DND-41 (cell line): Measurements from ENCODE around the gene VASP.
A peak's percentile ranks its signal among the peaks of the same experiment; 100 is the strongest.

Source experiments
- ATAC-seq: fragments of 200-7000 bp; cut with Tn5 transposase; 3 replicates; pipeline ENCODE4 v1.9.1; 2021; ENCODE audit warnings: low read depth; ENCODE audit not compliant: insufficient read depth
- DNase-seq: peaks from one replicate; pipeline ENCODE4 v3.0.0-alpha.2; 2020
- H2AFZ ChIP-seq: 2 replicates; pipeline ENCODE4 v1.6.0; 2012; ENCODE audit warnings: low read depth, low read length
- H3K27ac ChIP-seq: 2 replicates; pipeline ENCODE4 v1.5.1; 2012; ENCODE audit warnings: low read length, inconsistent platforms
- H3K27me3 ChIP-seq: fragments of 200-600 bp; sonication (generic); 2 replicates; pipeline ENCODE4 v1.6.0; 2012; ENCODE audit warnings: low read length, mild to moderate bottlenecking, inconsistent platforms; ENCODE audit not compliant: insufficient read depth, poor library complexity
- H3K36me3 ChIP-seq: 2 replicates; pipeline ENCODE4 v1.5.1; 2012; ENCODE audit warnings: low read length, inconsistent platforms; ENCODE audit not compliant: insufficient read depth
- H3K4me1 ChIP-seq: 2 replicates; pipeline ENCODE4 v1.5.1; 2012; ENCODE audit warnings: mild to moderate bottlenecking, low read length; ENCODE audit not compliant: insufficient read depth
- H3K4me2 ChIP-seq: 2 replicates; pipeline ENCODE4 v1.6.0; 2012; ENCODE audit warnings: mild to moderate bottlenecking, moderate library complexity, low read length, inconsistent platforms; ENCODE audit not compliant: insufficient read depth
- H3K4me3 ChIP-seq, 2 experiments: fragments of 200-600 bp in 1 of 2; shearing (Covaris generic) in 1 of 2; 2 replicates each; pipeline ENCODE4 v1.5.1; 2012 to 2016; ENCODE audit warnings: inconsistent platforms in 2 of 2, low read length in 2 of 2, mild to moderate bottlenecking in 2 of 2, low read depth in 1 of 2, moderate library complexity in 1 of 2
- H3K79me2 ChIP-seq: 2 replicates; pipeline ENCODE4 v1.6.0; 2012; ENCODE audit warnings: low read length, inconsistent platforms; ENCODE audit not compliant: insufficient read depth
- H3K9ac ChIP-seq: 2 replicates; pipeline ENCODE4 v1.6.0; 2012; ENCODE audit warnings: low read depth, mild to moderate bottlenecking, inconsistent platforms, low read length, moderate library complexity
- H3K9me3 ChIP-seq: 2 replicates; pipeline ENCODE4 v1.5.1; 2012; ENCODE audit warnings: low read length, moderate library complexity, mild to moderate bottlenecking, inconsistent platforms; ENCODE audit not compliant: insufficient read depth, severe bottlenecking
- H4K20me1 ChIP-seq: 2 replicates; pipeline ENCODE4 v1.6.0; 2012; ENCODE audit warnings: low read length; ENCODE audit not compliant: insufficient read depth
- EZH2 ChIP-seq: IDR thresholded peaks from 3 replicates; pipeline ENCODE4 v1.6.1; 2012; ENCODE audit warnings: borderline replicate concordance, low read depth, mild to moderate bottlenecking, moderate library complexity, low read length, inconsistent platforms; ENCODE audit not compliant: severe bottlenecking
- TF ChIP-seq, protein P1 (sequence below): IDR thresholded peaks from 2 replicates; pipeline ENCODE4 v1.5.1; 2012; ENCODE audit warnings: borderline replicate concordance, low read length, moderate library complexity, mild to moderate bottlenecking; ENCODE audit not compliant: poor library complexity, severe bottlenecking; ENCODE audit errors: extremely low read depth

VASP gene

DNA sequence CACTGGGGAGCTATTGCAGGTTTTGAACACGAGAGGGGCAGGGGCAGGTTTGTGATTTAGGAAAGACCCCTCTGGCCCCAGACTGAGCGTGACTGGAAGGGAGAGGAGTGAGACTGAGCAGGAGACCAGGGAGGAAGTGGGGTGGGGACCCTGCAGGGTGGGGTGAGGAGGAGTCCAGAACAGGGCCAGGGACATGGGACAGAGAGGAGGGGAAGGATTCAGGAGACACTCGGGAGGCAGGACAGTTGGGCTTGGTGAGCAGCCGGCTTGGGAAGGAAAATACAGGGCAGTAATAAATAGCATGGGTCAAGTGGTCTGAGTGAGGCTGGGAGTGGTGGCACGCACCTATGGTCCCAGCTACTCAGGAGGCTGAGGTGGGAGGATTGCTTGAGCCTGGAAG is 30.1 kb upstream of the VASP start:
- Histone ChIP-seq H4K20me1 (no peaks in the 10 kb centered on the region; the same call in 1 of the 2 replicates), H3K4me2 (peak overlapping the region; percentile 37; the same call in 1 of the 2 replicates), H3K27me3 (peaks cover 2% of the 10 kb centered on the region)

DNA sequence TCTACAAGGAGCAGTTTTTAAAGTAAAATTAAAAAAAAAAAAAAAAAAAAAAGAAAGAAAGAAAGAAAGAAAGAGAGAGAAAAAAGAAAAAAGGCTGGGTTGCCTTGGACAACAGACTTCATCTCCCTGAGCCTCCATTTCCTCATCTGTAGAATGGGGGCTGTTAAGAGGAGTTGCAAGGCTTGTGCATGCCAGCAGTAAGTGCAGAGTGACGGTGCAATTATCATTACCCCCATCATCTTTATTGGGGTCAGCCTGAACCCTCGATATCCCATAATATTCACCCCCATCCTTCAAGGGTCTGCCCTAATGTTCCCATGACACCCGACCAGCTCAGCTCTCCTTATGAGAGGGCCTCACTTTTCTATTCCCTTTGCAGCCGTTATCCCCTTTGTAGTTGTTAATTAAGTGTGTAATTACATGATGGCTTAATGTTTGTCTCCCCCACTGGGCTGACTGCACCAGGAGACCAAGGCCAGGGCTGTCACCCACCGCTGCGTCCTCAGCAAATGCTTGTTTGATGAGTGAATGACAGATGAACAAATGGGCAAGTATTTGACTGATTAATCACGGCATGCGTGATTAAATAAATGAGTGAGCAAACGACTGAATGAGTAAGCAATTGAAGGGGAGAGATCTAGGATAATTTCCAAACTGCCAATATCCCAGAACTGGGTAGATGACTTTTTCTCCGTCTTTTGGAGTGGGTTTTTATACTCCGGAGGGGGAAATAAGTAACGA is 29.4 kb upstream of the VASP start:
- ATAC-seq (no peak), DNase-seq (peak; percentile 10)
- Histone ChIP-seq H3K79me2 (no peaks in the 10 kb centered on the region), H3K4me2 (peak overlapping the region; percentile 62), H3K4me3 (peak overlapping the region; percentile 2 to 61; a peak in 3 of 4 replicates), H3K9ac (peak overlapping the region; percentile 47), H3K27ac (peak overlapping the region; percentile 19; the same call in 1 of the 2 replicates), H3K36me3 (no peaks in the 10 kb centered on the region), H2AFZ (peak overlapping the region; percentile 61), H3K4me1 (peaks cover 26% of the 10 kb centered on the region), H3K27me3 (peaks cover 2% of the 10 kb centered on the region), H3K9me3 (no peaks in the 10 kb centered on the region), H4K20me1 (no peaks in the 10 kb centered on the region)
- peak; percentile 41 for TF ChIP-seq EZH2
- TF ChIP-seq, protein P1, sequence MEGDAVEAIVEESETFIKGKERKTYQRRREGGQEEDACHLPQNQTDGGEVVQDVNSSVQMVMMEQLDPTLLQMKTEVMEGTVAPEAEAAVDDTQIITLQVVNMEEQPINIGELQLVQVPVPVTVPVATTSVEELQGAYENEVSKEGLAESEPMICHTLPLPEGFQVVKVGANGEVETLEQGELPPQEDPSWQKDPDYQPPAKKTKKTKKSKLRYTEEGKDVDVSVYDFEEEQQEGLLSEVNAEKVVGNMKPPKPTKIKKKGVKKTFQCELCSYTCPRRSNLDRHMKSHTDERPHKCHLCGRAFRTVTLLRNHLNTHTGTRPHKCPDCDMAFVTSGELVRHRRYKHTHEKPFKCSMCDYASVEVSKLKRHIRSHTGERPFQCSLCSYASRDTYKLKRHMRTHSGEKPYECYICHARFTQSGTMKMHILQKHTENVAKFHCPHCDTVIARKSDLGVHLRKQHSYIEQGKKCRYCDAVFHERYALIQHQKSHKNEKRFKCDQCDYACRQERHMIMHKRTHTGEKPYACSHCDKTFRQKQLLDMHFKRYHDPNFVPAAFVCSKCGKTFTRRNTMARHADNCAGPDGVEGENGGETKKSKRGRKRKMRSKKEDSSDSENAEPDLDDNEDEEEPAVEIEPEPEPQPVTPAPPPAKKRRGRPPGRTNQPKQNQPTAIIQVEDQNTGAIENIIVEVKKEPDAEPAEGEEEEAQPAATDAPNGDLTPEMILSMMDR, result no peak

More for the DNA sequence above, 30.1 kb upstream of the VASP start:
- H2AFZ ChIP-seq, result no peak overlapping the region
- ATAC-seq (no peak), DNase-seq (no peak)
- H3K36me3 ChIP-seq, result no peaks in the 10 kb centered on the region
- H3K9me3 ChIP-seq, result no peaks in the 10 kb centered on the region
- no peak overlapping the region for H3K4me3 ChIP-seq
- H3K79me2 ChIP-seq, result no peaks in the 10 kb centered on the region
- peaks cover 26% of the 10 kb centered on the region for H3K4me1 ChIP-seq
- no peak overlapping the region for H3K27ac ChIP-seq
- TF ChIP-seq, protein P1, result no peak
- no peak for TF ChIP-seq EZH2
- H3K9ac ChIP-seq, result no peak overlapping the region

DNA sequence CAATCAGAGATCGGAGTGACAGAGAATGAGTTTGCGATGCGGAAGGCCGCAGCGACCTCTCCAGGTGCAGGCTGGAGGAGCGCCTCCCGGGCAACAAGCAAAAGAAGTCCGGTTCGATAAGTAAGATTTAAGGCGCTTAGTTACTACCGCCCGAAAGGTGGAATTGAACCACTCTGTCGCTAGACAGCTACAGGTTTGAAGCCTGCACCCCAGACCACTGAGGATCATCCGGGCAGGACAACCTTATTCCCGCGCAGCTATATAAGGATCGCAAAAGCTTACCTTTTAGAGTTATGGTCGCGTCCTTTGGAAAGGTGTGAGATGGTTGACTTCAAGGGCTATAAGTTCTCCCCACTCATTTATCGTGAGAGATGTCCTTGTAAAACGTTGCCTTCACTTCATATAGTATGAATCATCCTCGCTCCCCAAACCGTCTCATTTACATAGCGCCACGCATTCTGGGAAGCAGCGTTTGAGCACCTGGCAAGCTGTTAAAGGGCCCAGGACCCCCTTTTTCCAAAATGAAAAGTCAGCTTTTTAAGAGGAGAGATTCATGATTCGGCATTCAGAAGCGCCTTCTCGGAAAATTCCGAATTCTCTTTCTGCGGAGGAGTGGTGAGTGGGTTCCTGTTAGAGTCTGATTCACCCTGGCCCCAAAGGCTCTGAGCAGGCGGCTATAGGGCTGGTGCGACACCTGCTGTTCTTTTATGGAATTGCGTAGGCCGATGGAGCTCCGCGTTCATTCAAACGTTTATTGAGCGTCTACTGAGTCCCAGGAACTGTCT is 28.6 kb upstream of the VASP start:
- peaks cover 2% of the 10 kb centered on the region for H3K27me3 ChIP-seq

More for the DNA sequence above, 28.6 kb upstream of the VASP start:
- Histone ChIP-seq H3K4me1 (peaks cover 26% of the 10 kb centered on the region), H3K79me2 (no peaks in the 10 kb centered on the region), H3K27ac (peak overlapping the region; percentile 82), H3K4me3 (peak overlapping the region; percentile 16 to 61; a peak in 3 of 4 replicates), H3K9me3 (no peaks in the 10 kb centered on the region), H3K4me2 (peak overlapping the region; percentile 62), H4K20me1 (no peaks in the 10 kb centered on the region), H3K9ac (peak overlapping the region; percentile 47), H2AFZ (peak overlapping the region; percentile 82), H3K36me3 (no peaks in the 10 kb centered on the region)
- DNase-seq, result peak; percentile 89
- peak; percentile 88 for ATAC-seq
- TF ChIP-seq, protein P1, result peak; percentile 96
- TF ChIP-seq EZH2, result no peak
